Osteoblast (primary cell): Measurements from ENCODE around the gene RPRD1B. TPM values are rescaled to one million over a fixed set of nuclear protein-coding genes. Genes with fewer than 3 reads are reported as not detected.

ENCODE experiments used
- DNase-seq: peaks from one replicate; pipeline ENCODE4 v3.0.0; 2011; ENCODE audit warnings: low spot score, mixed read lengths; ENCODE audit not compliant: insufficient read length; ENCODE audit errors: missing footprints
- H2AFZ ChIP-seq: 2 replicates; pipeline ENCODE4 v1.6.0; 2011; ENCODE audit warnings: mild to moderate bottlenecking, low read length
- H3K27ac ChIP-seq: 2 replicates; pipeline ENCODE4 v1.5.1; 2011; ENCODE audit warnings: mild to moderate bottlenecking, low read depth, low read length, moderate library complexity
- H3K27me3 ChIP-seq: 2 replicates; pipeline ENCODE4 v1.6.0; 2012; ENCODE audit warnings: mild to moderate bottlenecking, control low read depth, inconsistent platforms, low read length, moderate library complexity; ENCODE audit not compliant: insufficient read depth
- H3K36me3 ChIP-seq: 2 replicates; pipeline ENCODE4 v1.5.1; 2011; ENCODE audit warnings: mild to moderate bottlenecking, low read length, control low read depth, moderate library complexity; ENCODE audit not compliant: insufficient read depth
- H3K4me1 ChIP-seq: 2 replicates; pipeline ENCODE4 v1.5.1; 2011; ENCODE audit warnings: mild to moderate bottlenecking, low read length, control low read depth, moderate library complexity; ENCODE audit not compliant: insufficient read depth
- H3K4me2 ChIP-seq: 2 replicates; pipeline ENCODE4 v1.6.0; 2011; ENCODE audit warnings: mild to moderate bottlenecking, low read length; ENCODE audit not compliant: insufficient read depth
- H3K4me3 ChIP-seq: fragments of 200-600 bp; sonication (generic); 3 replicates; pipeline ENCODE4 v1.5.1; 2012; ENCODE audit warnings: mild to moderate bottlenecking, low read length, inconsistent platforms; ENCODE audit not compliant: insufficient read depth
- H3K79me2 ChIP-seq: 2 replicates; pipeline ENCODE4 v1.6.0; 2012; ENCODE audit warnings: mild to moderate bottlenecking, low read length, control low read depth, inconsistent platforms; ENCODE audit not compliant: insufficient read depth
- H3K9me3 ChIP-seq: 2 replicates; pipeline ENCODE4 v1.5.1; 2011; ENCODE audit warnings: low read depth, low read length, control low read depth
- H4K20me1 ChIP-seq: 2 replicates; pipeline ENCODE4 v1.6.0; 2012; ENCODE audit warnings: mild to moderate bottlenecking, low read length, control low read depth; ENCODE audit not compliant: insufficient read depth
- CTCF ChIP-seq: IDR thresholded peaks from 2 replicates; pipeline ENCODE4 v1.5.1; 2011; ENCODE audit warnings: mild to moderate bottlenecking, low read depth, low read length, moderate library complexity; ENCODE audit errors: extremely low read depth
- total RNA-seq: library from RNA; depleted of rRNA; stranded (reverse); fragments of >200 nt; gene quantifications from 2 replicates; pipeline ENCODE4 v1.2.3, GENCODE V29; 2012

The RPRD1B gene
- total RNA-seq, 1 donor: 29.3 TPM

GRCh38 chr20:38091441-38092216 is 58.1 kb downstream of the RPRD1B start:
- no peak overlapping the region for H3K4me3 ChIP-seq
- H4K20me1 ChIP-seq: no peaks in the 10 kb centered on the region
- no peaks in the 10 kb centered on the region for H3K27me3 ChIP-seq
- no peak for TF ChIP-seq CTCF
- H3K79me2 ChIP-seq: no peaks in the 10 kb centered on the region
- no peak overlapping the region for H2AFZ ChIP-seq
- H3K4me2 ChIP-seq: no peak overlapping the region
- peak overlapping the region; percentile 17 for H3K27ac ChIP-seq
- DNase-seq: no peak
- peaks cover 38% of the 10 kb centered on the region for H3K36me3 ChIP-seq
- H3K9me3 ChIP-seq: no peaks in the 10 kb centered on the region
- H3K4me1 ChIP-seq: peaks cover 35% of the 10 kb centered on the region

GRCh38 chr20:38092260-38092857 is 58.8 kb downstream of the RPRD1B start:
- no peaks in the 10 kb centered on the region for H4K20me1 ChIP-seq
- no peaks in the 10 kb centered on the region for H3K79me2 ChIP-seq
- peaks cover 32% of the 10 kb centered on the region for H3K36me3 ChIP-seq
- H3K27ac ChIP-seq: peak overlapping the region; percentile 15
- H3K9me3 ChIP-seq: no peaks in the 10 kb centered on the region
- H3K27me3 ChIP-seq: no peaks in the 10 kb centered on the region
- H3K4me3 ChIP-seq: no peak overlapping the region
- H2AFZ ChIP-seq: no peak overlapping the region
- no peak for TF ChIP-seq CTCF
- H3K4me2 ChIP-seq: no peak overlapping the region
- DNase-seq: no peak
- peaks cover 35% of the 10 kb centered on the region for H3K4me1 ChIP-seq

- H3K4me1 ChIP-seq: peaks cover 35% of the 10 kb centered on the region
Measured at GRCh38 chr20:38092915-38093314, 59.4 kb downstream of the RPRD1B start.

More at GRCh38 chr20:38092915-38093314, 59.4 kb downstream of the RPRD1B start:
- Histone ChIP-seq H3K27ac (peak overlapping the region; percentile 15), H3K4me2 (no peak overlapping the region), H3K36me3 (peaks cover 28% of the 10 kb centered on the region), H3K9me3 (no peaks in the 10 kb centered on the region), H3K4me3 (no peak overlapping the region), H3K79me2 (no peaks in the 10 kb centered on the region), H2AFZ (no peak overlapping the region), H3K27me3 (no peaks in the 10 kb centered on the region), H4K20me1 (no peaks in the 10 kb centered on the region)
- TF ChIP-seq CTCF: no peak
- DNase-seq: no peak
